GM18951 (cell line): ENCODE results near the gene PIK3CG.
"Not testable (repeated sequence)": the region's sequence is repeated elsewhere in the genome, so short reads cannot be mapped to it uniquely, and the experiment has no call there.

ENCODE experiments used
- POLR2A ChIP-seq: IDR thresholded peaks from 4 replicates; pipeline ENCODE4 v1.6.1; 2011; ENCODE audit warnings: mild to moderate bottlenecking; ENCODE audit not compliant: insufficient read length, insufficient read depth; ENCODE audit errors: extremely low read depth
- in situ Hi-C: fragments of 300-500 bp; cut with MboI; formaldehyde crosslinking; loops from one replicate; pipeline ENCODE4 v1.12.0; 2022; ENCODE audit warnings: low sequenced_read_pairs, mixed read lengths, inconsistent platforms; ENCODE audit not compliant: unreplicated experiment

Gene PIK3CG

DNA sequence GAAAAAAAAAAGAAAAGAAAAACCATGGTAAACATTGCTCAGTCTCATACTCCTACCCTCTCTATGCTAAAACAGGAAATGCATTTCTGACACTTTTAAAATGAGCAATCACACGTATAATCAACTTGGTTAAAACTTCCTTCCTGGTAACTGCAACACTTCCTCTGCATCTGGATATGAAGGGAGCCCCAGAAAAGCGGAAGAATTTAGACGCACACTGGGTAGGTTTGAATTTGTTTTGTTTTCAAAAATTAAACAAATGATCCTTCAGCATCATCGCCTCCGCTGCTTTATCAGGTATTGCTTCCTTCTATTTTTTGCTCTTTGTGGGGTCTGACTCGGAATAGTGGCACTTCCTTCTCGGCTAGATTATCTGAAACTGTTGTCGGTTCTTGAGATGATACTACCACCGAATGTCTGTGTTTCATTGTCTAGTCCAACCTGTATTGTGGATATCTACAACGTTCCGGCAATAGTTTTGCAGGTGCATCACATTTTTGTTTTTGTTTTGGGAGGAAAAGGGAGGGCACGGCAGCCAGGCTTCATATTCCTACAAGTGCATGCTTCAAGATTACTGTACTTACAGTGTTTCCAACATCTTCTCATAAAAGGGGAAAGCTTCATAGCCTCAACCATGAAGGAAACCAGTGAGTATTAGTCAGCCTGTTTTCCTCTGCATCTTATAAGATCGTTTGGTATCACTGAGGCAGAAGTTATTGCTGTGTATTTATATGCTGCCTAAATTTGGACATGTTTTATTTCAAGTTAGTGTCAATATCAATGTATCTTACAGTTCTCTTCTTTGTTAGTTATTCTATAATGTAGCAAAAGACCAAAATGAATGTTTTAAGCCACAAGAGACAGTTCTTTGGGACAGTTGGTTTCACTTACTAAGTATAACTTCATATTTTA is at the start of gene PIK3CG:
PIK3CG (plus strand) TSS at position 153 of the 912 bp plus-strand sequence. CDS start 2,280 bp downstream, outside the sequence.
- in situ Hi-C loops: no loop called here
- peak; percentile 37 for TF ChIP-seq POLR2A

- no peak for TF ChIP-seq POLR2A
- in situ Hi-C loops: no loop called here
These were observed 48.0 kb upstream of the PIK3CG start for GRCh38 chr7:106817098-106817497.

- no peak for TF ChIP-seq POLR2A
- in situ Hi-C loops: no loop called here
These were observed 46.3 kb upstream of the PIK3CG start for GRCh38 chr7:106818736-106819135.

DNA sequence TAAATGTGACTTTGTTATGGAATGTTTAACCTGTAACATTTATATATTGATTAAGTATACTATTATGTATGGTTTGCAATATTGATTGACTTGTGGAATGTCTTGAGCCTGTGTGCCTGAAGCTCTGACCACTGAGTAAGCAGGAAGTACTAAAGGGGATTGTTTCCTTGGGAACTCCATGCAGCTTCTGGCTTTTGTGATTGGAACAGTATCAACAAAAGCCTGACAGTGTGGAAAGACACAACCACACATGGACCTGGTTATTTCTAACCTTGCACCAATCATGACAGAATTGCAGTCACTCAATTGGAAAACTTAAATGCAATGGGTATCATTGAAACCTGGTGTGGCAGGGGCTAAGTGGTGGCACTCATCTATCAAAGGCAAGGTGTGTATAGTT is 45.5 kb upstream of the PIK3CG start:
- in situ Hi-C loops: no loop called here
- no peak for TF ChIP-seq POLR2A

GRCh38 chr7:106820321-106821217 is 44.5 kb upstream of the PIK3CG start:
- no peak for TF ChIP-seq POLR2A
- in situ Hi-C loops: no loop called here

GRCh38 chr7:106823631-106824030 is 41.5 kb upstream of the PIK3CG start:
- TF ChIP-seq POLR2A: no peak
- in situ Hi-C loops: no loop called here

DNA sequence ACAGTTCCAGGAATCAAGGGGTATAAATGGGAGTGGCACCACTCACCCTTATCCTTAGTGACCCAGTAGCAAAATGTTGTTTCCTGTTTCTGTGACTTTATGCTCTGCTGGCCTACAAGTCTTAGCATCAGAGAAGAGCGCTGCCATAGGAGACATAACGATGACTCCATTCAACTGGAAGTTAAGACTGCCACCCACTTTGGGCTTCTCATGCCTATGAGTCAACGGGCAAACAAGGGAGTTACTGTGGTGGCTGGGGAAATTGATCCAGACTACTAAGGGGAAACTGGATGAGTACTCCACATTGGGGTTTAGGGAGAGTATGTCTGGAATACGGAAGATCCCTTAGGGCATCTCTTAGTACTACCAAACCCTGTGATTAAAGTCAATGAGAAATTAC is 40.6 kb upstream of the PIK3CG start:
- in situ Hi-C loops: no loop called here
- no peak for TF ChIP-seq POLR2A

- no peak for TF ChIP-seq POLR2A
- in situ Hi-C loops: no loop called here
These were observed 37.5 kb upstream of the PIK3CG start for GRCh38 chr7:106827626-106828025.

- no peak for TF ChIP-seq POLR2A
- in situ Hi-C loops: no loop called here
These were observed 35.6 kb upstream of the PIK3CG start for GRCh38 chr7:106829496-106829895.

DNA sequence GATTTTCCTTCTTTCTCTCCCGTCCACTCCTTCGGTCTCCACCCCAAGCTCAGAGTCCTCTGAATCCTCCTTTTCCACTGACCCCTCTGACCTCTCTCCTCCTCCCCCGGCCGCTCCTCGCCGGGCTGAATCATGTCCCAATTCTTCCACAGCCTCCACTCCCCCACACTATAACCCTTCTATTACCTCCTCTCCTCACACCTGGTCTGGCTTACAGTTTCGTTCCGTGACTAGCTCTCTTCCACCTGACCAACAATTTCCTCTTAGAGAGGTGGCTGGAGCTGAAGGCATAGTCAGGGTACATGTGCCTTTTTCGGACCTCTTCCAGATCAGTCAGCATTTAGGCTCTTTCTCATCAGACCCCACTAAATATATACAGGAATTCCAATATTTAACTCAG is 34.2 kb upstream of the PIK3CG start:
- in situ Hi-C loops: not testable (repeated sequence)

GRCh38 chr7:106836816-106837215 is 28.3 kb upstream of the PIK3CG start:
- TF ChIP-seq POLR2A: no peak
- in situ Hi-C loops: no loop called here

- TF ChIP-seq POLR2A: no peak
- in situ Hi-C loops: no loop called here
These were observed 25.6 kb upstream of the PIK3CG start for GRCh38 chr7:106839511-106839910.

GRCh38 chr7:106840342-106840741 is 24.7 kb upstream of the PIK3CG start:
- TF ChIP-seq POLR2A: no peak
- in situ Hi-C loops: no loop called here
